Trophoblast cell (in vitro differentiated cells and primary cell): Measurements from ENCODE around the gene BNC2.

Experiments
- DNase-seq, 2 donors: peaks; one replicate each; pipeline ENCODE4 v3.0.0-alpha.2; 2016
- H2AFZ ChIP-seq: 2 replicates; pipeline ENCODE4 v1.6.1; 2013; ENCODE audit warnings: low read length, moderate library complexity, mild to moderate bottlenecking; ENCODE audit not compliant: insufficient read depth, poor library complexity
- H2AK5ac ChIP-seq: 2 replicates; pipeline ENCODE4 v1.6.1; 2013; ENCODE audit warnings: mild to moderate bottlenecking, low read length
- H2BK120ac ChIP-seq: 2 replicates; pipeline ENCODE4 v1.6.1; 2013; ENCODE audit warnings: low read length, mild to moderate bottlenecking, moderate library complexity; ENCODE audit not compliant: insufficient read depth, poor library complexity
- H2BK12ac ChIP-seq: 2 replicates; pipeline ENCODE4 v1.6.1; 2013; ENCODE audit warnings: mild to moderate bottlenecking, low read length, moderate library complexity
- H2BK5ac ChIP-seq: 2 replicates; pipeline ENCODE4 v1.6.1; 2013; ENCODE audit warnings: low read length, low read depth, moderate library complexity, mild to moderate bottlenecking; ENCODE audit not compliant: poor library complexity
- H3K14ac ChIP-seq: 2 replicates; pipeline ENCODE4 v1.6.1; 2013; ENCODE audit warnings: mild to moderate bottlenecking, low read length
- H3K18ac ChIP-seq: 2 replicates; pipeline ENCODE4 v1.6.1; 2013; ENCODE audit warnings: mild to moderate bottlenecking, low read length
- H3K23ac ChIP-seq: 2 replicates; pipeline ENCODE4 v1.6.1; 2013; ENCODE audit warnings: low read length
- H3K27ac ChIP-seq: 2 replicates; pipeline ENCODE4 v1.5.1; 2013; ENCODE audit warnings: low read depth, mild to moderate bottlenecking, inconsistent platforms, low read length, moderate library complexity
- H3K27me3 ChIP-seq: 2 replicates; pipeline ENCODE4 v1.6.1; 2013; ENCODE audit warnings: inconsistent platforms, mild to moderate bottlenecking, low read length, moderate library complexity; ENCODE audit not compliant: insufficient read depth
- H3K36me3 ChIP-seq, 2 experiments: 1 replicate in 1 of 2; 2 replicates in 1 of 2; pipeline ENCODE4 v1.6.1; 2013; ENCODE audit warnings: low read length in 2 of 2, mild to moderate bottlenecking in 2 of 2, moderate library complexity in 1 of 2; ENCODE audit not compliant: insufficient read depth in 2 of 2, control insufficient read depth in 1 of 2
- H3K4ac ChIP-seq: 2 replicates; pipeline ENCODE4 v1.6.1; 2013; ENCODE audit warnings: low read depth, mild to moderate bottlenecking, low read length, moderate library complexity
- H3K4me1 ChIP-seq, 2 experiments: 1 replicate in 1 of 2; 2 replicates in 1 of 2; pipeline ENCODE4 v1.6.1; 2013; ENCODE audit warnings: low read length in 2 of 2, mild to moderate bottlenecking in 2 of 2, moderate library complexity in 1 of 2; ENCODE audit not compliant: insufficient read depth in 2 of 2, control insufficient read depth in 1 of 2
- H3K4me2 ChIP-seq: 2 replicates; pipeline ENCODE4 v1.6.1; 2013; ENCODE audit warnings: inconsistent platforms, mild to moderate bottlenecking, low read length, moderate library complexity
- H3K4me3 ChIP-seq: 2 replicates; pipeline ENCODE4 v1.5.1; 2013; ENCODE audit warnings: mild to moderate bottlenecking, low read depth, low read length, inconsistent platforms
- H3K79me1 ChIP-seq: one replicate; pipeline ENCODE4 v1.6.1; 2013; ENCODE audit warnings: low read length
- H3K79me2 ChIP-seq: 2 replicates; pipeline ENCODE4 v1.6.1; 2013; ENCODE audit warnings: low read length, mild to moderate bottlenecking; ENCODE audit not compliant: control insufficient read depth, insufficient read depth, poor library complexity
- H3K9ac ChIP-seq: 2 replicates; pipeline ENCODE4 v1.6.1; 2013; ENCODE audit warnings: mild to moderate bottlenecking, low read length
- H3K9me3 ChIP-seq: 2 replicates; pipeline ENCODE4 v1.6.1; 2013; ENCODE audit warnings: low read depth, mild to moderate bottlenecking, control low read depth, inconsistent platforms, low read length; ENCODE audit not compliant: insufficient read depth
- H4K12ac ChIP-seq: 2 replicates; pipeline ENCODE4 v1.6.1; 2013; ENCODE audit warnings: low read depth, mild to moderate bottlenecking, low read length, moderate library complexity
- H4K8ac ChIP-seq: 2 replicates; pipeline ENCODE4 v1.6.1; 2013; ENCODE audit warnings: low read depth, mild to moderate bottlenecking, low read length, moderate library complexity
- H4K91ac ChIP-seq: one replicate; pipeline ENCODE4 v1.6.1; 2013; ENCODE audit warnings: low read depth, mild to moderate bottlenecking, low read length, moderate library complexity
- WGBS: extraction: QIAGEN DNeasy Blood & Tissue Kit; methylation state at CpG from one replicate; pipeline ENCODE4 v1.1.7; 2013; ENCODE audit warnings: missing lambda C conversion rate; ENCODE audit not compliant: insufficient read length, insufficient coverage; ENCODE audit errors: extremely low coverage; 5-methylcytosine and 5-hydroxymethylcytosine counted together

The BNC2 gene

GRCh38 chr9:16846367-16846766 is 24.1 kb downstream of the BNC2 start:
- Histone ChIP-seq H2AFZ (no peak overlapping the region), H4K8ac (no peak overlapping the region), H3K36me3 (no peaks in the 10 kb centered on the region), H2BK120ac (no peak overlapping the region), H3K4me3 (no peak overlapping the region), H4K12ac (no peak overlapping the region), H3K79me1 (no peaks in the 10 kb centered on the region), H2AK5ac (no peak overlapping the region), H2BK12ac (no peak overlapping the region), H3K9me3 (no peaks in the 10 kb centered on the region), H3K27me3 (no peaks in the 10 kb centered on the region), H3K9ac (no peak overlapping the region), H3K18ac (no peak overlapping the region), H3K14ac (no peak overlapping the region), H2BK5ac (no peak overlapping the region), H3K23ac (no peak overlapping the region), H3K4ac (no peak overlapping the region), H3K79me2 (no peaks in the 10 kb centered on the region), H3K4me1 (no peaks in the 10 kb centered on the region), H3K27ac (no peak overlapping the region), H3K4me2 (no peak overlapping the region), H4K91ac (no peak overlapping the region)
- DNase-seq, result no peak
- no CpG with 5 or more reads among the region's 6 CpGs for WGBS

DNA sequence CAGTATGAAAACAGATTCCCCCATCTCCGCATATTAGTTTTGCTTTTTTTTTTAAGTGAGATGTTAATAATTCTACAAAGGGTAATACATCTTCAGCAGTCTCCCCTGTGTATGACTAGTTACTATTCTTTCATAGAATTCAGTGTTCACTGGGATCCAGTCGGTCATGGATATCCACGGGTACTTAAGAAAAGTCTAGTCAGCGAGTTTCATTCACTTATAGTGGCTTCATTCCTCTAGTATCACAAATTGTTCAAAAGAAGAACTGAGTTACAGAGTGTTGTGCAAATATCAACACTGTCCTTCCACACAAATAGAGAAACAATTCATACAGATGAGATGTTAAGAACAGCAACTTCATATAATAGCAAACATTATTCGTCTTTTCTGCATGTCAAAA is 35.7 kb downstream of the BNC2 start:
- H2BK5ac ChIP-seq, result no peak overlapping the region
- WGBS, result no CpG with 5 or more reads among the region's 5 CpGs
- H3K4me2 ChIP-seq, result no peak overlapping the region
- no peak for DNase-seq
- no peaks in the 10 kb centered on the region for H3K27me3 ChIP-seq
- H4K8ac ChIP-seq, result no peak overlapping the region
- H2BK120ac ChIP-seq, result no peak overlapping the region
- no peaks in the 10 kb centered on the region for H3K79me2 ChIP-seq
- H3K4me1 ChIP-seq, result peaks cover 0 to 1% of the 10 kb centered on the region in 2 experiments
- no peak overlapping the region for H2AK5ac ChIP-seq
- H2BK12ac ChIP-seq, result no peak overlapping the region
- no peak overlapping the region for H3K23ac ChIP-seq
- H3K27ac ChIP-seq, result no peak overlapping the region
- H3K4ac ChIP-seq, result no peak overlapping the region
- H3K14ac ChIP-seq, result no peak overlapping the region
- no peak overlapping the region for H3K4me3 ChIP-seq
- H3K18ac ChIP-seq, result no peak overlapping the region
- H3K36me3 ChIP-seq, result no peaks in the 10 kb centered on the region
- no peak overlapping the region for H3K9ac ChIP-seq
- no peaks in the 10 kb centered on the region for H3K9me3 ChIP-seq
- no peak overlapping the region for H2AFZ ChIP-seq
- H4K12ac ChIP-seq, result no peak overlapping the region
- H3K79me1 ChIP-seq, result no peaks in the 10 kb centered on the region
- H4K91ac ChIP-seq, result no peak overlapping the region

GRCh38 chr9:16833296-16833835 is 37.1 kb downstream of the BNC2 start:
- Histone ChIP-seq H4K8ac (no peak overlapping the region), H4K12ac (no peak overlapping the region), H2BK5ac (no peak overlapping the region), H3K79me1 (no peaks in the 10 kb centered on the region), H3K27ac (no peak overlapping the region), H3K4me3 (no peak overlapping the region), H3K14ac (no peak overlapping the region), H3K4ac (no peak overlapping the region), H3K23ac (no peak overlapping the region), H4K91ac (no peak overlapping the region), H3K27me3 (no peaks in the 10 kb centered on the region), H3K9ac (no peak overlapping the region), H2BK12ac (no peak overlapping the region), H3K4me1 (peaks cover 0 to 1% of the 10 kb centered on the region in 2 experiments), H2AFZ (no peak overlapping the region), H3K79me2 (no peaks in the 10 kb centered on the region), H3K36me3 (no peaks in the 10 kb centered on the region), H3K4me2 (no peak overlapping the region), H2AK5ac (no peak overlapping the region), H2BK120ac (no peak overlapping the region), H3K9me3 (no peaks in the 10 kb centered on the region), H3K18ac (no peak overlapping the region)
- no peak for DNase-seq
- no CpG with 5 or more reads among the region's 3 CpGs for WGBS

GRCh38 chr9:16832101-16832500 is 38.4 kb downstream of the BNC2 start:
- H3K36me3 ChIP-seq, result no peaks in the 10 kb centered on the region
- H3K4me1 ChIP-seq, result peaks cover 0 to 1% of the 10 kb centered on the region in 2 experiments
- no peak overlapping the region for H3K4me2 ChIP-seq
- no peak overlapping the region for H2BK5ac ChIP-seq
- no peak overlapping the region for H3K18ac ChIP-seq
- no peak overlapping the region for H3K14ac ChIP-seq
- WGBS, result no CpG with 5 or more reads among the region's 3 CpGs
- H3K79me1 ChIP-seq, result peaks cover 2% of the 10 kb centered on the region
- no peak overlapping the region for H4K91ac ChIP-seq
- H2AFZ ChIP-seq, result no peak overlapping the region
- H2AK5ac ChIP-seq, result no peak overlapping the region
- no peak overlapping the region for H3K4ac ChIP-seq
- H3K27me3 ChIP-seq, result no peaks in the 10 kb centered on the region
- H2BK12ac ChIP-seq, result no peak overlapping the region
- H3K4me3 ChIP-seq, result no peak overlapping the region
- H3K79me2 ChIP-seq, result peaks cover 2% of the 10 kb centered on the region
- no peak overlapping the region for H2BK120ac ChIP-seq
- DNase-seq, result no peak
- no peaks in the 10 kb centered on the region for H3K9me3 ChIP-seq
- no peak overlapping the region for H4K12ac ChIP-seq
- H3K9ac ChIP-seq, result no peak overlapping the region
- no peak overlapping the region for H3K27ac ChIP-seq
- H4K8ac ChIP-seq, result no peak overlapping the region
- H3K23ac ChIP-seq, result no peak overlapping the region
